Measurements from ENCODE around the gene KDF1.

KDF1 gene

DNA sequence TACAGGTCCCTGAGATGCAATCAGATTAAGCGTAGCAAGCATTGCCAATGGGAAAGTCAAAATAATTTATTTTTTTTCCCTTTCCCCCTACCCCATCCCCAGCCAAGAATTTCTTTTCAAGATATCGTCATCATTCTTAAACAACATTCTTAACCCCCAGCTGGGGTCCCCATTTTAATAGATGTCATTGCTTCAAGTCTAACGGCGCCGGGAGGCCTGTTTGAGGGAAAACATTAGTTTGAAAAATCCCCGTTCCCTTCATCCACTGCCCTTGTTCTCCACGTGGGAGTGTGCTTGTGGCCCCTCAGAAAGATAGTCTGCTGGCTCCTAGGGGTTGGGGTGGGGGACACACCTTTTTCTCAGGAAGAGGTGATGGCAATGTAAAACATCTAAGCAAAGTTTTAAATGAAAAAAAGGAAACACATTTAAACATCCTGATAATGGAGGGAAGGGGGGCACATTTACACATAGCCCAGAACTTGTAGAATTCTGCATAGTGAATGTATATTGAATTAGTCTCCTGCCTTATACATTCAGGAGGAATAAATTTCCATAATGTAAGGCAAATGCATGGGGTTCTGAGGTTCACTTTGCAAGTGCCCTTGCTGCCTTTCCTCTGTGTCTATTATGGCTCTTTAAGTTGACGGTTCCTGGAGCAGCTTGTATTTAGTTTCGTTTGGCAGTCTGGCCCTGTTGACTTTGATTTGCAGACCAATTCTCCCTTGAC is 40.0 kb upstream of the KDF1 start:
- H3K4me3 ChIP-seq (ENCODE audit: low read depth, low read length): no peak overlapping the region
- CTCF ChIA-PET: interaction anchor here (2.3 to 9.7 kb wide), 5 partner anchors 10 to 96 kb away, joined by 9 to 122 read pairs (median 69); partner anchors contain the start of gene TENT5B
- POLR2A ChIA-PET: interaction anchor here (1.0 to 3.1 kb wide), 2 partner anchors 8 to 12 kb away, joined by 4 to 11 read pairs; partner anchors contain the start of gene TENT5B

DNA sequence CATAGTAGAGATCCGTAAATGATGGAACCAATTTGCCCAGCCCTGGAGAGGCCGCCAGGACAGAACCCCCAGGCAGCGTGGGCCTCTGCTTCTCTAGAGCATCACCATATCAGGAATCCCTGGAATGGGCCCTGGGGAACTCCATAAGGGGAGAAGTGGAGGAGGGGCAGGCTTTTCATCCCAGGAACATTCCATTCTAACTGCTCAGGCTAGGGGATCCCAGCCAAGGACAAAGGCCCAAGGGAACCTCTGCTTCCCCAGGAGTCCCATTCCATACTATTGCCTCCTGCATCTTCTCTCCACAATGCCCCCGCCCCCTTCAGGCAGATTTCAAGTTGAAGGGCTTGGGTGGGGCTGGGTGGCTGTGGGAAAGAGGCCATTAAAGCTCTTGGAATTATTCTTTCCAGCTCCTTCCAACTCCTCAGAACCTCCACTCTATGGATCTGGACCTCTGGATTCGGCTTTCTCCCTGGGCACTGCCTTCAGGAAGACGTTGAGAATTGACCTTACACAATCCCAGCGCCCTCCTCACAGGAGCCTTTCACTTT is 39.2 kb upstream of the KDF1 start:
- H3K4me3 ChIP-seq (ENCODE audit: low read depth, low read length): no peak overlapping the region
- CTCF ChIA-PET: interaction anchor here (2.3 to 9.7 kb wide), 5 partner anchors 10 to 96 kb away, joined by 9 to 122 read pairs (median 69); partner anchors contain the start of gene TENT5B
- TF ChIP-seq, protein P1, sequence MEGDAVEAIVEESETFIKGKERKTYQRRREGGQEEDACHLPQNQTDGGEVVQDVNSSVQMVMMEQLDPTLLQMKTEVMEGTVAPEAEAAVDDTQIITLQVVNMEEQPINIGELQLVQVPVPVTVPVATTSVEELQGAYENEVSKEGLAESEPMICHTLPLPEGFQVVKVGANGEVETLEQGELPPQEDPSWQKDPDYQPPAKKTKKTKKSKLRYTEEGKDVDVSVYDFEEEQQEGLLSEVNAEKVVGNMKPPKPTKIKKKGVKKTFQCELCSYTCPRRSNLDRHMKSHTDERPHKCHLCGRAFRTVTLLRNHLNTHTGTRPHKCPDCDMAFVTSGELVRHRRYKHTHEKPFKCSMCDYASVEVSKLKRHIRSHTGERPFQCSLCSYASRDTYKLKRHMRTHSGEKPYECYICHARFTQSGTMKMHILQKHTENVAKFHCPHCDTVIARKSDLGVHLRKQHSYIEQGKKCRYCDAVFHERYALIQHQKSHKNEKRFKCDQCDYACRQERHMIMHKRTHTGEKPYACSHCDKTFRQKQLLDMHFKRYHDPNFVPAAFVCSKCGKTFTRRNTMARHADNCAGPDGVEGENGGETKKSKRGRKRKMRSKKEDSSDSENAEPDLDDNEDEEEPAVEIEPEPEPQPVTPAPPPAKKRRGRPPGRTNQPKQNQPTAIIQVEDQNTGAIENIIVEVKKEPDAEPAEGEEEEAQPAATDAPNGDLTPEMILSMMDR (IDR thresholded peaks at IDR 0.05; ENCODE audit: insufficient read depth, low read length, missing control alignments): peak; percentile 22
- DNase-seq (ENCODE audit: low read depth, low spot score): peak; percentile 96
- POLR2A ChIA-PET: interaction anchor here (1.0 to 3.1 kb wide), 2 partner anchors 9 to 13 kb away, joined by 4 to 11 read pairs; partner anchors contain the start of gene TENT5B

More for the DNA sequence above, 40.0 kb upstream of the KDF1 start:
- TF ChIP-seq, protein P1 (IDR thresholded peaks at IDR 0.05; ENCODE audit: insufficient read depth, low read length, missing control alignments): no peak
- no peak for DNase-seq (ENCODE audit: low read depth, low spot score)

DNA sequence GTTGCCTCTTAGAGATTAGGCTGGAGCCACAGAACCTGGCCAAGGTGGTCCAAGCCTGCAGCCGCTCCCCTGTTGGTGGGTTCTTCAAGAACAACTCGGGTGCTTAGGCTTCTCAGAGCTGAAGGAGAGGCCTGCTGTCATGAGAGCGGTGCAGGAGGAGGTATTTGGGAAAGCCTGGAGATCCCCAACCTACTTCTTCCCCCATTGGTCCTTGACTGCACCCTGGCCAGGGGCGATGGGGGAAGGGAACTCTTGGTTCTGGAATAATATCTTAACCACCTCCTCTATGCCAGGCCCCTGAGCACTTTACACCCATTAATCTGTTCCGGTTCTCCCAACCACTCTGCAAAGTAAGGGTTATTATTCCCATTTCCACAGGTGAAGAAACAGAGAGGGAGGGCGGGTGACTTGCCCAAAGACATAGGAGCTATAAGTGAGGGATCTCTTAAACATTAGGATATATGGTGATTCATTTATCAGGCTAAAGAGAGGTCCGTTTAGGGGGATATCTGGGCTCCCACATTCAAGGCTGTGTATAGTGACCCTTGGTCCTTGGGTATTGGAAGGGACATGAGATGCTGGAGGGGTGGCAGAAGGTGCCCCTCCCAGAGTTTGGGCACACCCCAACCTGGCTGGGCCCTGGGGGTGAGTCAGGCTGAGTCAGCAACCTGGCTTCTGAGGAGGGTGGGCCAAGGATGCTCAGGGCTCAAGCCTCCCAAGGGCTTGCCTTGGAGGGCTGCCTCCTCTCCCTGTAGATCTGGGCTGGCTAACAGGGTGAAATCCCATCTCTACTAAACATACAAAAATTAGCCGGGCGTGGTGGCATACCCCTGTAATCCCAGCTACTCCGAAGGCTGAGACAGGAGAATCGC is 38.4 kb upstream of the KDF1 start:
- TF ChIP-seq, protein P1 (IDR thresholded peaks at IDR 0.05; ENCODE audit: insufficient read depth, low read length, missing control alignments): no peak

DNA sequence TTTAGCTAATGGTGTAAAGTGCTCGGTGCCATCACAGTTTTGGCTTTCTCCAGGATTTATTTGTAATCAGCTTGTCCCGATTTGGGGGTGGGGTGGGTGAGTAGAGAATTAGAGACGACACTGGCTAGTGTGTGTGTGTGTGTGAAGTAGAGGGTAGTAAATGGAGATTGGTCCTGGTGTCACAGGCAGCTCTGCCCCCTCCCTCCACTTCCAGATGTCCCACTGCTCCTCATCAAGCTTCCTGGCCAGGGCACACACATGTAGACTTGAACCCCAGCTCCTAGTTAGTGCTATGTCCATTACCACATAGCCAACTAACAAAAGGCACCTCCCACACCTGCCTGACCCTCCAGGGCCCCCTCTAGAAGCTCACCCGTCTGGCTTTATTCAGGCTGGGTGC is 36.4 kb upstream of the KDF1 start:
- ChIA-PET CTCF (interaction anchor here (0.9 to 9.7 kb wide), 25 partner anchors 8 to 306 kb away, joined by 3 to 122 read pairs (median 7); partner anchors contain the start of genes GPN2 and TENT5B), POLR2A (interaction anchor here (0.7 to 1.2 kb wide), 2 partner anchors 30 to 158 kb away, joined by 3 to 4 read pairs; partner anchors contain the start of gene SLC9A1)
- TF ChIP-seq, protein P1 (IDR thresholded peaks at IDR 0.05; ENCODE audit: insufficient read depth, low read length, missing control alignments): no peak
- H3K4me3 ChIP-seq (ENCODE audit: low read depth, low read length): no peak overlapping the region
- no peak for DNase-seq (ENCODE audit: low read depth, low spot score)

More for the DNA sequence above, 38.4 kb upstream of the KDF1 start:
- CTCF ChIA-PET: interaction anchor here (0.6 to 9.7 kb wide), 33 partner anchors 11 to 299 kb away, joined by 3 to 122 read pairs (median 4); partner anchors contain the start of genes GPATCH3 and TENT5B
- H3K4me3 ChIP-seq (ENCODE audit: low read depth, low read length): no peak overlapping the region
- POLR2A ChIA-PET: interaction anchor here (1.9 kb wide), 1 partner anchor 13 kb away, joined by 8 read pairs; the partner anchor contains the start of gene TENT5B
- no peak for DNase-seq (ENCODE audit: low read depth, low spot score)

DNA sequence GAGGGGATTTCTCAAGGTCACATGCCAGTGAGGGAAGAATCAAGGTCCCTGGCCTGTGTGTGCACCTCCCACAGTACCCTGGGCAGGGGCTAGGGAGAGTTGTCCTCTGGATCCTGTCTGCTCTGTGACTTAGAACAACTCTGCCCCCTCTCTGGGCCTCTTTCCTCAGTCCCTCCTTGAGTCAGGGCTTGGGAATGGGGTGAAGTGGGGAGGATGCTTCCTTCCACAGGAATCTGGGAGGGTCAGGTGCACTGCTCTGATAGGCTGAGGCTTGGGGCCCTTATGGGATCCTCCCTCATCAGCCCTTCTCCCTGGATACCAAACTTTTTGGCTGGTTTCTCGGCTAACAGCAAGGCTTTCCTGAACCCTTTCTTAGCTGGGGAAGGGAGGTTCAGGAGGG is 35.8 kb upstream of the KDF1 start:
- POLR2A ChIA-PET: interaction anchor here (1.2 kb wide), 1 partner anchor 159 kb away, joined by 3 read pairs; the partner anchor contains the start of gene SLC9A1
- CTCF ChIA-PET: interaction anchor here (1.1 to 9.7 kb wide), 18 partner anchors 9 to 306 kb away, joined by 3 to 122 read pairs (median 10); partner anchors contain the start of genes GPN2 and TENT5B
- H3K4me3 ChIP-seq (ENCODE audit: low read depth, low read length): peak overlapping the region; percentile 23
- TF ChIP-seq, protein P1 (IDR thresholded peaks at IDR 0.05; ENCODE audit: insufficient read depth, low read length, missing control alignments): no peak
- DNase-seq (ENCODE audit: low read depth, low spot score): no peak
